Erythroblast (primary cell): ENCODE data around the gene IL1RAPL1.

ENCODE experiments used
- GATA1 ChIP-seq: IDR thresholded peaks from 2 replicates; pipeline ENCODE4 v1.6.1; 2011; ENCODE audit warnings: low read depth, mild to moderate bottlenecking, control low read depth, low read length, moderate library complexity
- POLR2A ChIP-seq: IDR thresholded peaks from 2 replicates; pipeline ENCODE4 v1.6.1; 2011; ENCODE audit warnings: mild to moderate bottlenecking, low read length

DNA sequence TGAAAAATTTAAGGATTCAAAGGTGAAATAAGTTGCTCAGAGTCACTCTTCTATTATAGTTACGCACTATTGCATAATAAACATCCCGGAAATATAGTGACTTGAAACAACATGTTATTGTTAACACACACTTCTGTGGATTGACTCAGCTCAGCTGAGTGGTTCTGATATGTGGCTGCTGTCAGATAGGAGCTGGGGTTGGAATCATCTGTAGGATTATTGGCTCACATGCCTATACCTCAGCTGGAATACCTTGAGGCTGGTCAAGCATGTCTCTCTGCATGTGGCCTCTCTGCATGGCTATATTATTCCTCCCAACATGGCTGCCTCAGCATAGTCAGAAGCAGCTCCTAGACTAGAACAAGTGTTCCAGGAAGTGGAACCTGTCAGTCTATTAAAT, 1141.4 kb downstream of the IL1RAPL1 start:
- TF ChIP-seq POLR2A, result no peak
- no peak for TF ChIP-seq GATA1
